OCI-LY1 (cell line): ENCODE measurements around the gene ARFGEF3.

Experiments
- H2AFZ ChIP-seq: fragments of 200-600 bp; sonication (generic), shearing (Covaris generic); 2 replicates; pipeline ENCODE4 v1.6.0; 2014; ENCODE audit warnings: antibody characterized with exemption, mild to moderate bottlenecking, low read length
- H3F3A ChIP-seq: fragments of 200-600 bp; sonication (generic), shearing (Covaris generic); 2 replicates; pipeline ENCODE4 v1.6.0; 2014; ENCODE audit warnings: mild to moderate bottlenecking, antibody characterized with exemption, low read length, moderate library complexity; ENCODE audit not compliant: insufficient read depth
- H3K27ac ChIP-seq: fragments of 200-600 bp; sonication (generic); 2 replicates; pipeline ENCODE4 v1.5.1; 2014; ENCODE audit warnings: low read length, mixed run types, mild to moderate bottlenecking, low read depth; ENCODE audit not compliant: poor library complexity, severe bottlenecking
- H3K27me3 ChIP-seq: fragments of 200-600 bp; sonication (generic); 2 replicates; pipeline ENCODE4 v1.6.0; 2014; ENCODE audit warnings: antibody characterized with exemption, mild to moderate bottlenecking, low read length, moderate library complexity; ENCODE audit not compliant: insufficient read depth
- H3K36me3 ChIP-seq: fragments of 200-600 bp; sonication (generic); 2 replicates; pipeline ENCODE4 v1.6.1; 2014; ENCODE audit warnings: mild to moderate bottlenecking, antibody characterized with exemption, low read length, moderate library complexity, mixed read lengths; ENCODE audit not compliant: insufficient read depth
- H3K4me1 ChIP-seq: fragments of 200-600 bp; sonication (generic); 2 replicates; pipeline ENCODE4 v1.5.1; 2014; ENCODE audit warnings: mild to moderate bottlenecking, low read length, moderate library complexity; ENCODE audit not compliant: insufficient read depth, severe bottlenecking
- H3K4me2 ChIP-seq: fragments of 200-600 bp; sonication (generic), shearing (Covaris generic); 2 replicates; pipeline ENCODE4 v1.6.1; 2014; ENCODE audit warnings: low read length
- H3K4me3 ChIP-seq: fragments of 200-600 bp; sonication (generic); 2 replicates; pipeline ENCODE4 v1.5.1; 2014; ENCODE audit warnings: low read length, low read depth, mild to moderate bottlenecking, mixed read lengths; ENCODE audit not compliant: poor library complexity, severe bottlenecking
- H3K79me2 ChIP-seq: fragments of 200-600 bp; shearing (Covaris generic); 2 replicates; pipeline ENCODE4 v1.6.1; 2016; ENCODE audit warnings: mixed run types, low read length, mixed read lengths; ENCODE audit not compliant: insufficient read depth
- H3K9ac ChIP-seq: fragments of 200-600 bp; sonication (generic), shearing (Covaris generic); 2 replicates; pipeline ENCODE4 v1.6.1; 2014; ENCODE audit warnings: mild to moderate bottlenecking, low read length, mixed read lengths
- H3K9me2 ChIP-seq: fragments of 200-600 bp; sonication (generic), shearing (Covaris generic); 2 replicates; pipeline ENCODE4 v1.6.1; 2014; ENCODE audit warnings: low read depth, mild to moderate bottlenecking, low read length, mixed read lengths
- H3K9me3 ChIP-seq: fragments of 200-600 bp; shearing (Covaris generic); 2 replicates; pipeline ENCODE4 v1.6.1; 2014; ENCODE audit warnings: low read length, mixed read lengths
- H4K20me1 ChIP-seq: fragments of 200-600 bp; sonication (generic), shearing (Covaris generic); 2 replicates; pipeline ENCODE4 v1.6.0; 2016; ENCODE audit warnings: mild to moderate bottlenecking, low read length; ENCODE audit not compliant: insufficient read depth
- CTCF ChIP-seq: fragments of 200-600 bp; sonication (generic), shearing (Covaris generic); IDR thresholded peaks from 2 replicates; pipeline ENCODE4 v1.5.1; 2017; ENCODE audit warnings: mild to moderate bottlenecking, antibody characterized with exemption, low read length, moderate library complexity, mixed read lengths
- EZH2 ChIP-seq: fragments of 200-600 bp; sonication (generic), shearing (Covaris generic); IDR thresholded peaks from 2 replicates; pipeline ENCODE4 v1.8.0; 2017; ENCODE audit warnings: borderline replicate concordance, mixed run types, mild to moderate bottlenecking, antibody characterized with exemption, low read length, moderate library complexity, mixed read lengths

ARFGEF3 gene

GRCh38 chr6:138162111-138162954 lies 594 bp downstream of the ARFGEF3 start:
- Histone ChIP-seq H3F3A (no peaks in the 10 kb centered on the region), H3K4me3 (no peak overlapping the region)

GRCh38 chr6:138162955-138163575 lies 1.3 kb downstream of the ARFGEF3 start:
- H3F3A ChIP-seq = no peaks in the 10 kb centered on the region
- H3K4me1 ChIP-seq = no peaks in the 10 kb centered on the region
- no peaks in the 10 kb centered on the region for H4K20me1 ChIP-seq
- TF ChIP-seq CTCF = no peak
- no peak for TF ChIP-seq EZH2
- H2AFZ ChIP-seq = no peak overlapping the region
- H3K79me2 ChIP-seq = no peaks in the 10 kb centered on the region
- H3K4me2 ChIP-seq = no peak overlapping the region
- no peaks in the 10 kb centered on the region for H3K9me2 ChIP-seq
- no peak overlapping the region for H3K27ac ChIP-seq
- no peaks in the 10 kb centered on the region for H3K36me3 ChIP-seq
- no peaks in the 10 kb centered on the region for H3K27me3 ChIP-seq
- no peak overlapping the region for H3K4me3 ChIP-seq
- no peaks in the 10 kb centered on the region for H3K9me3 ChIP-seq
- no peak overlapping the region for H3K9ac ChIP-seq

More at GRCh38 chr6:138162111-138162954, 594 bp downstream of the ARFGEF3 start:
- TF ChIP-seq EZH2 (no peak), CTCF (no peak)
- H3K4me1 ChIP-seq = no peaks in the 10 kb centered on the region
- no peaks in the 10 kb centered on the region for H3K79me2 ChIP-seq
- H3K27ac ChIP-seq = no peak overlapping the region
- H3K9me3 ChIP-seq = no peaks in the 10 kb centered on the region
- no peaks in the 10 kb centered on the region for H4K20me1 ChIP-seq
- no peak overlapping the region for H3K9ac ChIP-seq
- H3K9me2 ChIP-seq = no peaks in the 10 kb centered on the region
- no peak overlapping the region for H2AFZ ChIP-seq
- H3K4me2 ChIP-seq = peak overlapping the region; percentile 23; the same call in 1 of the 2 replicates
- no peaks in the 10 kb centered on the region for H3K27me3 ChIP-seq
- no peaks in the 10 kb centered on the region for H3K36me3 ChIP-seq

- Histone ChIP-seq H3K27me3 (no peaks in the 10 kb centered on the region), H3K36me3 (no peaks in the 10 kb centered on the region), H3K4me1 (no peaks in the 10 kb centered on the region), H2AFZ (no peak overlapping the region), H3K9ac (no peak overlapping the region), H4K20me1 (no peaks in the 10 kb centered on the region), H3K9me2 (no peaks in the 10 kb centered on the region), H3K4me3 (no peak overlapping the region), H3F3A (no peaks in the 10 kb centered on the region), H3K4me2 (no peak overlapping the region), H3K9me3 (0 out of 2 replicates have a peak, but pooled peaks cover 3% of the 10 kb centered on the region), H3K27ac (no peak overlapping the region), H3K79me2 (no peaks in the 10 kb centered on the region)
- no peak for TF ChIP-seq EZH2
- TF ChIP-seq CTCF = no peak
These were observed 13.9 kb downstream of the ARFGEF3 start for GRCh38 chr6:138175596-138175995.
